Spleen (tissue), 11 donors: Measurements from ENCODE around the gene ARHGEF10L. TPM values are rescaled to one million over a fixed set of nuclear protein-coding genes. Genes with fewer than 3 reads are reported as not detected.
A peak's percentile ranks its signal among the peaks of the same experiment; 100 is the strongest.

Source experiments
- DNase-seq: peaks from one replicate; pipeline ENCODE4 v3.0.0-alpha.2; 2020
- H3K27ac ChIP-seq, 8 donors: fragments of 200-600 bp; sonication (generic) in 7 of 8; 1 replicate in 4 of 8; 2 replicates in 4 of 8; pipeline versions ENCODE4 v1.5.0 to v1.8.0; 2016 to 2021; ENCODE audit warnings: inconsistent platforms in 4 of 8, mild to moderate bottlenecking in 4 of 8, moderate library complexity in 1 of 8
- H3K27me3 ChIP-seq, 7 donors: fragments of 200-600 bp; sonication (generic) in 6 of 7; replicated peaks in 1 of 7; 1 replicate in 4 of 7; 2 replicates in 3 of 7; pipeline versions ENCODE4 v1.5.0 to v1.8.0; 2016 to 2021; ENCODE audit warnings: inconsistent platforms in 3 of 7, mild to moderate bottlenecking in 1 of 7
- H3K36me3 ChIP-seq, 6 donors: fragments of 200-600 bp; sonication (generic) in 5 of 6; 1 replicate in 4 of 6; 2 replicates in 2 of 6; pipeline versions ENCODE4 v1.5.0 to v1.8.0; 2016 to 2021; ENCODE audit warnings: inconsistent platforms in 2 of 6
- H3K4me1 ChIP-seq, 6 donors: fragments of 200-600 bp; sonication (generic) in 5 of 6; 1 replicate in 3 of 6; 2 replicates in 3 of 6; pipeline versions ENCODE4 v1.5.0 to v1.8.0; 2016 to 2021; ENCODE audit warnings: inconsistent platforms in 3 of 6
- H3K4me3 ChIP-seq, 8 donors: fragments of 200-600 bp; sonication (generic) in 7 of 8; 1 replicate in 4 of 8; 2 replicates in 4 of 8; pipeline versions ENCODE4 v1.5.0 to v1.8.0; 2016 to 2021; ENCODE audit warnings: inconsistent platforms in 4 of 8, mild to moderate bottlenecking in 4 of 8, moderate library complexity in 2 of 8
- H3K9me3 ChIP-seq, 8 donors: fragments of 200-600 bp; sonication (generic) in 7 of 8; 1 replicate in 4 of 8; 2 replicates in 4 of 8; pipeline versions ENCODE4 v1.5.0 to v1.8.0; 2016 to 2021; ENCODE audit warnings: inconsistent platforms in 4 of 8
- POLR2A ChIP-seq, 3 donors: fragments of 450-650 bp; IDR thresholded peaks; one replicate each; pipeline ENCODE4 v1.5.1; 2017; ENCODE audit warnings: antibody characterized with exemption in 3 of 3, mild to moderate bottlenecking in 1 of 3
- POLR2AphosphoS5 ChIP-seq, 3 donors: sonication (generic); formaldehyde crosslinking; IDR thresholded peaks; one replicate each; pipeline ENCODE4 v1.5.1; 2017; ENCODE audit warnings: antibody characterized with exemption in 3 of 3
- WGBS, 5 donors: extraction: QIAGEN DNeasy Blood & Tissue Kit in 3 of 5; methylation state at CpG; one replicate each; pipeline versions ENCODE4 v1.1.5 to v1.1.7; 2013 to 2018; 5-methylcytosine and 5-hydroxymethylcytosine counted together
- intact Hi-C: fragments of 100-400 bp; cut with DNase I; formaldehyde crosslinking; loops from one replicate; pipeline ENCODE4 v1.15.0; 2023; ENCODE audit warnings: low total_unique reads
- polyA plus RNA-seq, 3 donors: library from polyadenylated mRNA; stranded (reverse); fragments of 200-250 nt; gene quantifications; one replicate each; pipeline ENCODE4 v1.2.1, GENCODE V29; 2013
- total RNA-seq, 7 donors: library from RNA; depleted of rRNA in 3 of 7; stranded (reverse); fragments of >200 nt in 3 of 7; fragmentation: NEBNext Ultra II Directional in 4 of 7; extraction: Animal tissue kit (Norgen Biotek cat#: 25700) in 4 of 7; gene quantifications; one replicate each; pipeline versions ENCODE4 v1.1.0 to v1.2.1, GENCODE V29; 2016 to 2021
- TF ChIP-seq, protein P1 (sequence below), 11 experiments: fragments of 200-600 bp in 7 of 11; fragments of 450-650 bp in 4 of 11; sonication (generic) in 4 of 11; IDR thresholded peaks in 8 of 11; conservative IDR thresholded peaks in 3 of 11; 1 replicate in 7 of 11; 2 replicates in 4 of 11; pipeline versions ENCODE4 v1.4.0 to v1.8.0; 2016 to 2021; ENCODE audit warnings: antibody characterized with exemption in 11 of 11, inconsistent platforms in 4 of 11, mild to moderate bottlenecking in 1 of 11
- donor health status: healthy with polysubstance abuse.
- donor health status: DM: no; HTN: no; CAD: no; lungs with moderate emphysema.
- donor health status: DM: no; HTN: no; CAD: no.
- donor health status: Bipolar disorder and iron deficiency.
- donor health status: healthy.
- donor health status: DM: no; HTN: no; CAD: no.
- donor health status: DM: yes; HTN: yes; CAD: no.

Gene ARHGEF10L
- total and polyA plus RNA-seq, 10 donors, result 10.0 to 40.9 (median 21.4) TPM

DNA sequence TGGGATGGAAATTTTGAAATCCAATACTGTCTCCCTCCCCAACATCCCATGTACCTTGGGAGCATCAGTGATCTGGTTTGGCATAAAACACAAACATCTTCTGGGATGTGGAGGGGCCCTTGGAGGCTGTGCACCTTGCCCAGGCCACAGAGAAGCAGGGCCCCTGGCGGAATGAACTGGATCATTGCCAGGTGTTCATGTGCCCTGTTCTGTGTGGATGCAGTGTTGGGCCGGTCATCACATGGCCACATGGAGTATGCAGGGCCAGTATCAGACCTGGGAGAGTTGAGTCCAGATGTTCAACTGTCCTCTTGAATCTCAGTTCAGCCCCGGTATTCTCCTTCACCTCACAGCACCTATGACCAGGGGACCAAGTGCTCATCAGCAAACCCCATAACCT lies 26.9 kb downstream of the ARHGEF10L start:
- TF ChIP-seq POLR2AphosphoS5 (IDR thresholded peaks at IDR 0.05) (no peak), POLR2A (IDR thresholded peaks at IDR 0.05) (no peak)
- TF ChIP-seq, protein P1, sequence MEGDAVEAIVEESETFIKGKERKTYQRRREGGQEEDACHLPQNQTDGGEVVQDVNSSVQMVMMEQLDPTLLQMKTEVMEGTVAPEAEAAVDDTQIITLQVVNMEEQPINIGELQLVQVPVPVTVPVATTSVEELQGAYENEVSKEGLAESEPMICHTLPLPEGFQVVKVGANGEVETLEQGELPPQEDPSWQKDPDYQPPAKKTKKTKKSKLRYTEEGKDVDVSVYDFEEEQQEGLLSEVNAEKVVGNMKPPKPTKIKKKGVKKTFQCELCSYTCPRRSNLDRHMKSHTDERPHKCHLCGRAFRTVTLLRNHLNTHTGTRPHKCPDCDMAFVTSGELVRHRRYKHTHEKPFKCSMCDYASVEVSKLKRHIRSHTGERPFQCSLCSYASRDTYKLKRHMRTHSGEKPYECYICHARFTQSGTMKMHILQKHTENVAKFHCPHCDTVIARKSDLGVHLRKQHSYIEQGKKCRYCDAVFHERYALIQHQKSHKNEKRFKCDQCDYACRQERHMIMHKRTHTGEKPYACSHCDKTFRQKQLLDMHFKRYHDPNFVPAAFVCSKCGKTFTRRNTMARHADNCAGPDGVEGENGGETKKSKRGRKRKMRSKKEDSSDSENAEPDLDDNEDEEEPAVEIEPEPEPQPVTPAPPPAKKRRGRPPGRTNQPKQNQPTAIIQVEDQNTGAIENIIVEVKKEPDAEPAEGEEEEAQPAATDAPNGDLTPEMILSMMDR (IDR thresholded peaks at IDR 0.05 in 8 of 11, conservative IDR thresholded peaks at IDR 0.05 in 3 of 11), result no peak
- no peak for DNase-seq
- Histone ChIP-seq H3K27me3 (no peaks in the 10 kb centered on the region), H3K4me3 (no peak overlapping the region), H3K4me1 (peaks cover 16 to 58% (median 33%) of the 10 kb centered on the region in 6 donors), H3K27ac (peak overlapping the region in 7 of 8 donors; percentile 2 to 82 (median 23)), H3K36me3 (no peaks in the 10 kb centered on the region), H3K9me3 (no peaks in the 10 kb centered on the region)
- 85 to 100% (median 88%) methylated on average over 2 to 3 of the region's 3 CpGs for WGBS, 5 donors
- intact Hi-C loops, result no loop called here

DNA sequence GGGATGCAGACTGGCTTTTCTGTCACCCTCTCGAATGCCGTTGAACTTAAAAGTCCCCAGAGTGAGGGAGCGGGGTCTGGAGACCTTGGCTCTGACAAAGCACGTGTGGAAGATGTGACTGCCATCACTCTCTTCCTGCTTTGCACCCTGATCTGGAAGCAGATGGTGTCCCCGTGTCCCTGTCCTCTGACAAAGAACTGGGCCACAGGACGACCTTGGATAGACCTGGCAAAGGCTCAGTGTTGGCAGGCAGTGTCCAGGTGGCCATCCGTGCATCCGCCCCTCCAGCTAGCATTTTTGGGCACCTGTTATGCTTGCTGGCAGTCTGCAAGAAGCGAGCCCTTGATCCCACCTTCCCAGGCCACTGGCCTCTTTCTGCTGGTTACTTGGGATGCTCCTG lies 27.4 kb downstream of the ARHGEF10L start:
- intact Hi-C loops, result no loop called here
- WGBS, 5 donors, result 74 to 86% (median 79%) methylated on average over 9 of the region's 9 CpGs
- peaks cover 16 to 53% (median 32%) of the 10 kb centered on the region in 6 donors for H3K4me1 ChIP-seq
- TF ChIP-seq, protein P1 (IDR thresholded peaks at IDR 0.05 in 8 of 11, conservative IDR thresholded peaks at IDR 0.05 in 3 of 11), result no peak
- TF ChIP-seq POLR2AphosphoS5 (IDR thresholded peaks at IDR 0.05), result no peak
- TF ChIP-seq POLR2A (IDR thresholded peaks at IDR 0.05), result no peak
- no peaks in the 10 kb centered on the region for H3K9me3 ChIP-seq
- no peaks in the 10 kb centered on the region for H3K36me3 ChIP-seq
- DNase-seq, result no peak
- H3K4me3 ChIP-seq, result no peak overlapping the region
- no peaks in the 10 kb centered on the region for H3K27me3 ChIP-seq
- peak overlapping the region; percentile 23 to 85 (median 78) for H3K27ac ChIP-seq

DNA sequence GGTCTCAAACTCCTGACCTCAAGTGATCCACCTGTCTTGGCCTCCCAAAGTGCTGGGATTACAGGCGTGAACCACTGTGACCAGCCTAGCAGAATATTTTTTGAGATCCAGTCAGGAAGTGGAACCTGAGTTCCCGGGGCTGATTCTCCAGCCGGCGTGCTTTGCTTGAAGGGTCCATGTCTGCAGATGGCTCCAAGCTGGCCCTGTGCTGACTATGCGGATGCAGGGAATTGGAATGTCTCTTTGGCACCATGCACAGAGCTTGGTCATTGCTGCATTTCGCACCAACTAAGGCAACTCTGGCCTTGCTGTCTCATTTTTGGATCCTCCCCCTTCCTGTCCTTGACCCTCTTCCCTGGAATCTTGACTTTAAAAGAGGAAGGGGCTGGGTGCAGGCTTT lies 28.1 kb downstream of the ARHGEF10L start:
- peak overlapping the region in 7 of 8 donors; percentile 36 to 85 (median 79) for H3K27ac ChIP-seq
- DNase-seq, result no peak
- WGBS, 5 donors, result 51 to 68% (median 58%) methylated on average over 6 of the region's 6 CpGs
- no peaks in the 10 kb centered on the region for H3K36me3 ChIP-seq
- no peak for TF ChIP-seq POLR2A (IDR thresholded peaks at IDR 0.05)
- TF ChIP-seq POLR2AphosphoS5 (IDR thresholded peaks at IDR 0.05), result peak in 2 of 3 donors; percentile 43 to 69
- intact Hi-C loops, result no loop called here
- H3K4me1 ChIP-seq, result peaks cover 16 to 56% (median 32%) of the 10 kb centered on the region in 6 donors
- H3K27me3 ChIP-seq, result no peaks in the 10 kb centered on the region
- no peaks in the 10 kb centered on the region for H3K9me3 ChIP-seq
- H3K4me3 ChIP-seq, result no peak overlapping the region

DNA sequence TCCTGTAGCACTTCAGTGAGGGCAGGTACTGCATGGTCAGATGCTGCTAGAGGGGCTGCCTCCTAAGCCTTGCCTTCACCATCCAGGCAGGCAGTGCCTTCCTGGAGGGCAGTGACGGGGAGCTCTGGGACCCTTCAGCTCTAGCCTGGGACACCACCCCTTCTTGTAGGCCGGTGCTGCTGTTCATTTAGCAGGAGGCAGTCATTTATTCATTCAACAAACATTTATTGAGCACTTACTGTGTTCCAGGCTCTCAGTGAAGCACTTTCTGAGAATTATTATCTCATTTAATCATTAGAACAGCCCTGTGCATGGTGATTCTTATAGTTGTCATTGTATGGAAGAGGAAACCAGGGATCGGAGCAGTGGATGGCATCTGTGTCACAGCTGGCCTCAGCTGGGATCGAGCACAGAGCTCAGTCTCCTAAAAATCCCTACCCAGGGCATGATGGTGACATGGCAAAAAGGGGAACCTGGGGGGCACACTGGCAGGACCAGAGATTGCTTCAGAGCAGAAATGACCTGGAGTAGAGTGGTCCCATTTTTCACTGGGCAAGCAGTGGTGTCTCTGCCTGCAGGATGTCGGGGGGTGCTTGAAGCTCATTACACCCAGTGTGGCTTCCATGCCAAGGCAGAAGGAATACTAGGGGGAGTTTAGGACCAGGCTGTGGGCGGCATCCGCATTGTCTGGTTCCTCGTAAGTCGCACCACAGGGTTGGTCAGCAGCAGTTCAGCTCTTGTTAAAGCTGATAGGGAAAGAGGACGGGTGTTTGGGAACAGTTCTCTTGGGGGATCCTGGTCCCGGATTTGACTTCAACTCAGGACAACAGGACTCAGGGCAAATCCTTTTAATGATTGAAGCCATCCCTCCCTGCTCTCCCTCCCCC lies 28.8 kb downstream of the ARHGEF10L start:
- H3K27ac ChIP-seq, result peak overlapping the region in 7 of 8 donors; percentile 74 to 85 (median 80)
- no peak overlapping the region for H3K4me3 ChIP-seq
- no peaks in the 10 kb centered on the region for H3K9me3 ChIP-seq
- intact Hi-C loops, result no loop called here
- H3K27me3 ChIP-seq, result no peaks in the 10 kb centered on the region
- DNase-seq, result no peak
- TF ChIP-seq, protein P1 (IDR thresholded peaks at IDR 0.05 in 8 of 11, conservative IDR thresholded peaks at IDR 0.05 in 3 of 11), result no peak
- peak in 1 of 3 donors; percentile 21 for TF ChIP-seq POLR2AphosphoS5 (IDR thresholded peaks at IDR 0.05)
- H3K4me1 ChIP-seq, result peaks cover 16 to 62% (median 32%) of the 10 kb centered on the region in 6 donors
- 74 to 87% (median 76%) methylated on average over 11 of the region's 11 CpGs for WGBS, 5 donors
- H3K36me3 ChIP-seq, result no peaks in the 10 kb centered on the region
